Measurements from ENCODE around the gene CCDC192.

The CCDC192 gene

DNA sequence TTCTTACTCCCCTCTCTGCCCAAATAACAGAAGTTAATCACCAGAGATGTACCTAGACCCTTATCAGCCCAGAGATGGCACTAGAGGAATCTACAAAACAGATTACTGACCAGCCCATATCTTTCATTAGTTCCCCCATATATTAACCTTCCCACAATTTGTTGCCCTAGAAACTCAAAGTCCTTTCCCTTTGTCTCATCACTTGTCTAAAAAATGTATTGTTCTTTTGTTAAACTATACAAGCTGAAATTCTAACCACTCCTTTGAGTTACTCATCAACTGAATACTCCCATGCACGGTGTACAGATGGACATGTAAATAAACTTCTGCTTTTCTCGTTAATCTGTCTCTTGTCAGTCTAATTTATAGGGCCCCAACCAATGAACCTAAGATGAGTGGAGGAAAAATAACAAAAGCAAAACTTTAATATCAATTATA lies 130.9 kb downstream of the CCDC192 start (continued):
- TF ChIP-seq, protein P1, sequence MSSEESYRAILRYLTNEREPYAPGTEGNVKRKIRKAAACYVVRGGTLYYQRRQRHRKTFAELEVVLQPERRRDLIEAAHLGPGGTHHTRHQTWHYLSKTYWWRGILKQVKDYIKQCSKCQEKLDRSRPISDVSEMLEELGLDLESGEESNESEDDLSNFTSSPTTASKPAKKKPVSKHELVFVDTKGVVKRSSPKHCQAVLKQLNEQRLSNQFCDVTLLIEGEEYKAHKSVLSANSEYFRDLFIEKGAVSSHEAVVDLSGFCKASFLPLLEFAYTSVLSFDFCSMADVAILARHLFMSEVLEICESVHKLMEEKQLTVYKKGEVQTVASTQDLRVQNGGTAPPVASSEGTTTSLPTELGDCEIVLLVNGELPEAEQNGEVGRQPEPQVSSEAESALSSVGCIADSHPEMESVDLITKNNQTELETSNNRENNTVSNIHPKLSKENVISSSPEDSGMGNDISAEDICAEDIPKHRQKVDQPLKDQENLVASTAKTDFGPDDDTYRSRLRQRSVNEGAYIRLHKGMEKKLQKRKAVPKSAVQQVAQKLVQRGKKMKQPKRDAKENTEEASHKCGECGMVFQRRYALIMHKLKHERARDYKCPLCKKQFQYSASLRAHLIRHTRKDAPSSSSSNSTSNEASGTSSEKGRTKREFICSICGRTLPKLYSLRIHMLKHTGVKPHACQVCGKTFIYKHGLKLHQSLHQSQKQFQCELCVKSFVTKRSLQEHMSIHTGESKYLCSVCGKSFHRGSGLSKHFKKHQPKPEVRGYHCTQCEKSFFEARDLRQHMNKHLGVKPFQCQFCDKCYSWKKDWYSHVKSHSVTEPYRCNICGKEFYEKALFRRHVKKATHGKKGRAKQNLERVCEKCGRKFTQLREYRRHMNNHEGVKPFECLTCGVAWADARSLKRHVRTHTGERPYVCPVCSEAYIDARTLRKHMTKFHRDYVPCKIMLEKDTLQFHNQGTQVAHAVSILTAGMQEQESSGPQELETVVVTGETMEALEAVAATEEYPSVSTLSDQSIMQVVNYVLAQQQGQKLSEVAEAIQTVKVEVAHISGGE (tag by site-specific recombination; conservative IDR thresholded peaks at IDR 0.05; ENCODE audit: low read depth) = no peak
- peak; percentile 92 for TF ChIP-seq WT1 (tag by site-specific recombination; IDR thresholded peaks at IDR 0.05)
- no peak for TF ChIP-seq ZNF670 (tag by site-specific recombination; IDR thresholded peaks at IDR 0.05; ENCODE audit: low read depth)
- TF ChIP-seq ZBTB17 (tag by site-specific recombination; IDR thresholded peaks at IDR 0.05) = peak; percentile 14; the same call in 1 of the 2 replicates
- TF ChIP-seq ZNF248 (tag by site-specific recombination; IDR thresholded peaks at IDR 0.05) = no peak
- TF ChIP-seq, protein P2, sequence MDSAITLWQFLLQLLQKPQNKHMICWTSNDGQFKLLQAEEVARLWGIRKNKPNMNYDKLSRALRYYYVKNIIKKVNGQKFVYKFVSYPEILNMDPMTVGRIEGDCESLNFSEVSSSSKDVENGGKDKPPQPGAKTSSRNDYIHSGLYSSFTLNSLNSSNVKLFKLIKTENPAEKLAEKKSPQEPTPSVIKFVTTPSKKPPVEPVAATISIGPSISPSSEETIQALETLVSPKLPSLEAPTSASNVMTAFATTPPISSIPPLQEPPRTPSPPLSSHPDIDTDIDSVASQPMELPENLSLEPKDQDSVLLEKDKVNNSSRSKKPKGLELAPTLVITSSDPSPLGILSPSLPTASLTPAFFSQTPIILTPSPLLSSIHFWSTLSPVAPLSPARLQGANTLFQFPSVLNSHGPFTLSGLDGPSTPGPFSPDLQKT (IDR thresholded peaks at IDR 0.05; ENCODE audit: borderline replicate concordance, low read depth, low read length) = no peak

DNA sequence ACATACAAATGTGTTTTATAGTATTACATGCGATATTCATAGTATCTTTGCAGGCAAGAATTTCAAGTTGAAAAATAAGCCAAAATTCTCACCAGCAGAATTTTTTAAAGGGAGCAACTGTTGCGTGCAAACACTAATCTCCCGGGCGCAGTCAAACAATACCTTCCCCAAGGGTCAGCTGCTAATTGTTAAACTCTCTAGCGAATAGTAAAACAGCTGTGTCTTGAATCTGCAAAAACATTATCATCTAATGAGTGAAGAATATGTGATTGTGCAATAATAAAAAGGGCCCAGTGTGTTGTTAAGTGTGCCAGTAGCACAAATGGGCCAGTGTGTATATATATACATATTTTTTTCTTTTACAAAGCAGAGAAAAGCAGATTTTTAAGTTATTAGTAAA lies 131.4 kb downstream of the CCDC192 start:
- Histone ChIP-seq H3K4me1 (ENCODE audit: control insufficient read depth, insufficient read depth, low read length) (peaks cover 10% of the 10 kb centered on the region), H3K4me3 (ENCODE audit: low read depth, low read length) (no peak overlapping the region), H3K36me3 (ENCODE audit: control insufficient read depth in 2 of 2, insufficient read depth in 1 of 2, low read length in 2 of 2) (no peaks in the 10 kb centered on the region), H3K9me3 (ENCODE audit: control insufficient read depth, insufficient read depth, low read depth, low read length) (no peaks in the 10 kb centered on the region), H3K27ac (ENCODE audit: extremely low read depth, low read depth, low read length) (no peak overlapping the region)
- ChIA-PET CTCF (no interaction called here), POLR2A (no interaction called here)
- TF ChIP-seq ZNF155 (tag by site-specific recombination; IDR thresholded peaks at IDR 0.05) (no peak), PRDM1 (tag by site-specific recombination; IDR thresholded peaks at IDR 0.05) (no peak), ZNF626 (tag by site-specific recombination; IDR thresholded peaks at IDR 0.05) (no peak), ZNF211 (tag by site-specific recombination; IDR thresholded peaks at IDR 0.05; ENCODE audit: low read depth) (no peak), ZNF132 (tag by site-specific recombination; IDR thresholded peaks at IDR 0.05; ENCODE audit: borderline replicate concordance) (no peak), ZNF571 (tag by site-specific recombination; IDR thresholded peaks at IDR 0.05) (no peak), SP2 (tag by site-specific recombination; IDR thresholded peaks at IDR 0.05) (no peak), GFI1B (tag by site-specific recombination; IDR thresholded peaks at IDR 0.05) (no peak), ZSCAN30 (tag by site-specific recombination; IDR thresholded peaks at IDR 0.05) (peak; percentile 51), ZNF701 (tag by site-specific recombination; IDR thresholded peaks at IDR 0.05) (no peak), ZNF292 (tag by site-specific recombination; IDR thresholded peaks at IDR 0.05; ENCODE audit: borderline replicate concordance, low read depth) (no peak), ZNF140 (tag by site-specific recombination; IDR thresholded peaks at IDR 0.05) (no peak), BCL11A (tag by site-specific recombination; IDR thresholded peaks at IDR 0.05; ENCODE audit: low read depth) (no peak; the same call in 1 of the 2 replicates), ZNF169 (tag by site-specific recombination; IDR thresholded peaks at IDR 0.05) (no peak), ZNF133 (tag by site-specific recombination; IDR thresholded peaks at IDR 0.05) (no peak)
- TF ChIP-seq, protein P3, sequence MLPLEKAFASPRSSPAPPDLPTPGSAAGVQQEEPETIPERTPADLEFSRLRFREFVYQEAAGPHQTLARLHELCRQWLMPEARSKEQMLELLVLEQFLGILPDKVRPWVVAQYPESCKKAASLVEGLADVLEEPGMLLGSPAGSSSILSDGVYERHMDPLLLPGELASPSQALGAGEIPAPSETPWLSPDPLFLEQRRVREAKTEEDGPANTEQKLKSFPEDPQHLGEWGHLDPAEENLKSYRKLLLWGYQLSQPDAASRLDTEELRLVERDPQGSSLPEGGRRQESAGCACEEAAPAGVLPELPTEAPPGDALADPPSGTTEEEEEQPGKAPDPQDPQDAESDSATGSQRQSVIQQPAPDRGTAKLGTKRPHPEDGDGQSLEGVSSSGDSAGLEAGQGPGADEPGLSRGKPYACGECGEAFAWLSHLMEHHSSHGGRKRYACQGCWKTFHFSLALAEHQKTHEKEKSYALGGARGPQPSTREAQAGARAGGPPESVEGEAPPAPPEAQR (tag by site-specific recombination; IDR thresholded peaks at IDR 0.05) = no peak
- TF ChIP-seq, protein P4, sequence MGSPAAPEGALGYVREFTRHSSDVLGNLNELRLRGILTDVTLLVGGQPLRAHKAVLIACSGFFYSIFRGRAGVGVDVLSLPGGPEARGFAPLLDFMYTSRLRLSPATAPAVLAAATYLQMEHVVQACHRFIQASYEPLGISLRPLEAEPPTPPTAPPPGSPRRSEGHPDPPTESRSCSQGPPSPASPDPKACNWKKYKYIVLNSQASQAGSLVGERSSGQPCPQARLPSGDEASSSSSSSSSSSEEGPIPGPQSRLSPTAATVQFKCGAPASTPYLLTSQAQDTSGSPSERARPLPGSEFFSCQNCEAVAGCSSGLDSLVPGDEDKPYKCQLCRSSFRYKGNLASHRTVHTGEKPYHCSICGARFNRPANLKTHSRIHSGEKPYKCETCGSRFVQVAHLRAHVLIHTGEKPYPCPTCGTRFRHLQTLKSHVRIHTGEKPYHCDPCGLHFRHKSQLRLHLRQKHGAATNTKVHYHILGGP (tag by site-specific recombination; IDR thresholded peaks at IDR 0.05) = no peak
- TF ChIP-seq, protein P5, sequence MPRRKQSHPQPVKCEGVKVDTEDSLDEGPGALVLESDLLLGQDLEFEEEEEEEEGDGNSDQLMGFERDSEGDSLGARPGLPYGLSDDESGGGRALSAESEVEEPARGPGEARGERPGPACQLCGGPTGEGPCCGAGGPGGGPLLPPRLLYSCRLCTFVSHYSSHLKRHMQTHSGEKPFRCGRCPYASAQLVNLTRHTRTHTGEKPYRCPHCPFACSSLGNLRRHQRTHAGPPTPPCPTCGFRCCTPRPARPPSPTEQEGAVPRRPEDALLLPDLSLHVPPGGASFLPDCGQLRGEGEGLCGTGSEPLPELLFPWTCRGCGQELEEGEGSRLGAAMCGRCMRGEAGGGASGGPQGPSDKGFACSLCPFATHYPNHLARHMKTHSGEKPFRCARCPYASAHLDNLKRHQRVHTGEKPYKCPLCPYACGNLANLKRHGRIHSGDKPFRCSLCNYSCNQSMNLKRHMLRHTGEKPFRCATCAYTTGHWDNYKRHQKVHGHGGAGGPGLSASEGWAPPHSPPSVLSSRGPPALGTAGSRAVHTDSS (tag by site-specific recombination; IDR thresholded peaks at IDR 0.05) = no peak
- TF ChIP-seq, protein P6, sequence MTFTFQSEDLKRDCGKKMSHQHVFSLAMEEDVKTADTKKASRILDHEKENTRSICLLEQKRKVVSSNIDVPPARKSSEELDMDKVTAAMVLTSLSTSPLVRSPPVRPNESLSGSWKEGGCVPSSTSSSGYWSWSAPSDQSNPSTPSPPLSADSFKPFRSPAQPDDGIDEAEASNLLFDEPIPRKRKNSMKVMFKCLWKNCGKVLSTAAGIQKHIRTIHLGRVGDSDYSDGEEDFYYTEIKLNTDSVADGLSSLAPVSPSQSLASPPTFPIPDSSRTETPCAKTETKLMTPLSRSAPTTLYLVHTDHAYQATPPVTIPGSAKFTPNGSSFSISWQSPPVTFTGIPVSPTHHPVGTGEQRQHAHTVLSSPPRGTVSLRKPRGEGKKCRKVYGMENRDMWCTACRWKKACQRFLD (tag by site-specific recombination; IDR thresholded peaks at IDR 0.05) = no peak
- TF ChIP-seq, protein P7, sequence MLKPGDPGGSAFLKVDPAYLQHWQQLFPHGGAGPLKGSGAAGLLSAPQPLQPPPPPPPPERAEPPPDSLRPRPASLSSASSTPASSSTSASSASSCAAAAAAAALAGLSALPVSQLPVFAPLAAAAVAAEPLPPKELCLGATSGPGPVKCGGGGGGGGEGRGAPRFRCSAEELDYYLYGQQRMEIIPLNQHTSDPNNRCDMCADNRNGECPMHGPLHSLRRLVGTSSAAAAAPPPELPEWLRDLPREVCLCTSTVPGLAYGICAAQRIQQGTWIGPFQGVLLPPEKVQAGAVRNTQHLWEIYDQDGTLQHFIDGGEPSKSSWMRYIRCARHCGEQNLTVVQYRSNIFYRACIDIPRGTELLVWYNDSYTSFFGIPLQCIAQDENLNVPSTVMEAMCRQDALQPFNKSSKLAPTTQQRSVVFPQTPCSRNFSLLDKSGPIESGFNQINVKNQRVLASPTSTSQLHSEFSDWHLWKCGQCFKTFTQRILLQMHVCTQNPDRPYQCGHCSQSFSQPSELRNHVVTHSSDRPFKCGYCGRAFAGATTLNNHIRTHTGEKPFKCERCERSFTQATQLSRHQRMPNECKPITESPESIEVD (tag by site-specific recombination; IDR thresholded peaks at IDR 0.05) = peak; percentile 81
